ENCODE data around the gene AQP12A.

DNA sequence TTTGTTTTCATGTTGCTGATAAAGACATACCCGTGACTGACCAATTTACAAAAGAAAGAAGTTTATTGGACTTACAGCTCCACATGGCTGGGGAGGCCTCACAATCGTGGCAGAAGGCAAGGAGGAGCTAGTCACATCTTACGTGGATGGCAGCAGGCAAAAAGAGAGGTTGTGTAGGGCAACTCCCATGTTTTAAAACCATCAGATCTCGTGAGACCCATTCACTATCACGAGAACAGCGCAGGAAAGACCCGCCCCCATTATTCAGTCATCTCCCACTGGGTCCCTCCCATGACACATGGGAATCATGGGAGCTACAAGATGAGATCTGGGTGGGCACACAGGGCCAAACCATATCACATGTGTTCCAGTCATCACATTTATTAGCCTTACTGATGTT is 16.8 kb downstream of the AQP12A start:
- TF ChIP-seq GATA3 (IDR thresholded peaks at IDR 0.05; ENCODE audit: low read depth, low read length), result no peak
- TF ChIP-seq GATA2 (IDR thresholded peaks at IDR 0.05; ENCODE audit: low read depth, low read length), result no peak
